WTC11 (cell line): ENCODE data around the gene RGL4. TPM values are rescaled to one million over a fixed set of nuclear protein-coding genes. Genes with fewer than 3 reads are reported as not detected.

Experiments
- ATAC-seq: fragments of 200-7000 bp; cut with Tn5 transposase; 2 replicates; pipeline ENCODE4 v1.10.0; 2021; ENCODE audit warnings: mild to moderate bottlenecking, moderate library complexity
- CTCF ChIA-PET: fragments of 300-600 bp; sonication (Branson Sonifier 250); formaldehyde crosslinking; loops from one replicate; lab custom pipeline; 2021; ENCODE audit warnings: antibody characterized with exemption; lab: Charles Lee
- POLR2A ChIA-PET: fragments of 350-600 bp; sonication (Branson Sonifier 250); formaldehyde crosslinking; loops from one replicate; lab custom pipeline; 2021; ENCODE audit warnings: antibody characterized with exemption; lab: Charles Lee
- DNase-seq: peaks from one replicate; pipeline ENCODE4 v3.0.0; 2021; ENCODE audit warnings: low spot score
- H3K27ac Mint-ChIP-seq: 2 replicates; pipeline ENCODE4 v1.8.0; 2021; ENCODE audit warnings: mixed read lengths
- H3K27me3 Mint-ChIP-seq: 2 replicates; pipeline ENCODE4 v1.8.0; 2021; ENCODE audit warnings: low read depth, mild to moderate bottlenecking, moderate library complexity, mixed read lengths
- H3K36me3 Mint-ChIP-seq: 2 replicates; pipeline ENCODE4 v1.8.0; 2021; ENCODE audit warnings: mixed read lengths
- H3K4me1 Mint-ChIP-seq: 2 replicates; pipeline ENCODE4 v1.8.0; 2022; ENCODE audit warnings: mixed read lengths
- H3K4me3 Mint-ChIP-seq: 2 replicates; pipeline ENCODE4 v1.8.0; 2021; ENCODE audit warnings: mild to moderate bottlenecking, moderate library complexity, mixed read lengths
- H3K9me3 Mint-ChIP-seq: 2 replicates; pipeline ENCODE4 v1.8.0; 2021; ENCODE audit warnings: mixed read lengths
- CDX4 ChIP-seq: fragments of 250-450 bp; sonication (Bioruptor Pico); IDR thresholded peaks from 2 replicates; pipeline ENCODE4 v1.9.0; 2021; ENCODE audit warnings: moderate library complexity, mild to moderate bottlenecking, inconsistent platforms, borderline replicate concordance
- FOXP4 ChIP-seq: sonication (generic); formaldehyde crosslinking; IDR thresholded peaks from 2 replicates; pipeline ENCODE4 v1.8.0; 2022; ENCODE audit warnings: mild to moderate bottlenecking, missing genetic modification reagents
- GABPB1 ChIP-seq: sonication (generic); formaldehyde crosslinking; IDR thresholded peaks from 2 replicates; pipeline ENCODE4 v1.8.1; 2023; ENCODE audit warnings: mild to moderate bottlenecking, missing genetic modification reagents
- IRF2 ChIP-seq: sonication (generic); formaldehyde crosslinking; IDR thresholded peaks from 2 replicates; pipeline ENCODE4 v1.8.0; 2022; ENCODE audit warnings: low read depth, missing genetic modification reagents, borderline replicate concordance
- KAT7 ChIP-seq: sonication (generic); formaldehyde crosslinking; IDR thresholded peaks from 2 replicates; pipeline ENCODE4 v1.8.1; 2023; ENCODE audit warnings: missing genetic modification reagents, mild to moderate bottlenecking, borderline replicate concordance
- MLX ChIP-seq: sonication (generic); formaldehyde crosslinking; IDR thresholded peaks from 2 replicates; pipeline ENCODE4 v1.8.1; 2023; ENCODE audit warnings: mild to moderate bottlenecking, missing genetic modification reagents, moderate library complexity
- TCF7 ChIP-seq: sonication (generic); formaldehyde crosslinking; IDR thresholded peaks from 2 replicates; pipeline ENCODE4 v1.8.0; 2022; ENCODE audit warnings: mild to moderate bottlenecking, low read depth, missing genetic modification reagents, moderate library complexity
- USF1 ChIP-seq: sonication (generic); formaldehyde crosslinking; IDR thresholded peaks from 2 replicates; pipeline ENCODE4 v1.8.0; 2022; ENCODE audit warnings: mild to moderate bottlenecking, missing genetic modification reagents
- ZNF138 ChIP-seq: sonication (generic); formaldehyde crosslinking; conservative IDR thresholded peaks from 2 replicates; pipeline ENCODE4 v1.8.1; 2022; ENCODE audit warnings: mild to moderate bottlenecking, moderate library complexity, missing genetic modification reagents
- ZNF219 ChIP-seq: sonication (generic); formaldehyde crosslinking; IDR thresholded peaks from 2 replicates; pipeline ENCODE4 v1.8.0; 2023; ENCODE audit warnings: missing genetic modification reagents, mild to moderate bottlenecking, borderline replicate concordance
- ZNF671 ChIP-seq: fragments of 250-450 bp; sonication (Bioruptor Pico); IDR thresholded peaks from 2 replicates; pipeline ENCODE4 v1.8.0; 2021; ENCODE audit warnings: mild to moderate bottlenecking
- total RNA-seq: library from RNA; stranded (reverse); gene quantifications from 3 replicates; pipeline ENCODE4 v1.2.3, GENCODE V29; 2021
- TF ChIP-seq, protein P1 (sequence below): sonication (generic); formaldehyde crosslinking; conservative IDR thresholded peaks from 2 replicates; pipeline ENCODE4 v1.8.1; 2022; ENCODE audit warnings: mild to moderate bottlenecking, missing genetic modification reagents
- TF ChIP-seq, protein P2 (sequence below): fragments of 250-450 bp; sonication (Bioruptor Pico); conservative IDR thresholded peaks from 2 replicates; pipeline ENCODE4 v1.9.0; 2021; ENCODE audit warnings: mild to moderate bottlenecking
- TF ChIP-seq, protein P3 (sequence below): fragments of 250-450 bp; sonication (Bioruptor Pico); IDR thresholded peaks from 2 replicates; pipeline ENCODE4 v1.9.0; 2021; ENCODE audit warnings: mild to moderate bottlenecking
- TF ChIP-seq, protein P4 (sequence below): fragments of 200-600 bp; IDR thresholded peaks from 2 replicates; pipeline ENCODE4 v1.8.0; 2022; ENCODE audit warnings: antibody characterized with exemption
- TF ChIP-seq, protein P5 (sequence below): sonication (generic); formaldehyde crosslinking; IDR thresholded peaks from 2 replicates; pipeline ENCODE4 v1.8.1; 2022; ENCODE audit warnings: low read depth, mild to moderate bottlenecking, moderate library complexity, missing genetic modification reagents, borderline replicate concordance
- TF ChIP-seq, protein P6 (sequence below): sonication (generic); formaldehyde crosslinking; IDR thresholded peaks from 2 replicates; pipeline ENCODE4 v1.8.0; 2022; ENCODE audit warnings: mild to moderate bottlenecking, missing genetic modification reagents
- TF ChIP-seq, protein P7 (sequence below): sonication (generic); formaldehyde crosslinking; IDR thresholded peaks from 2 replicates; pipeline ENCODE4 v1.8.1; 2022; ENCODE audit warnings: mild to moderate bottlenecking, missing genetic modification reagents, moderate library complexity, borderline replicate concordance

RGL4 gene
- total RNA-seq, 1 experiment from 2014 or later: not detected

GRCh38 chr22:23682827-23683355 is 7.9 kb upstream of the RGL4 start:
- Mint-ChIP-seq H3K27ac (no peak overlapping the region), H3K9me3 (no peaks in the 10 kb centered on the region), H3K27me3 (no peaks in the 10 kb centered on the region), H3K36me3 (peaks cover 20% of the 10 kb centered on the region), H3K4me3 (no peak overlapping the region), H3K4me1 (peaks cover 4% of the 10 kb centered on the region)
- ATAC-seq: no peak
- ChIA-PET CTCF (no interaction called here), POLR2A (no interaction called here)
- no peak for DNase-seq
- TF ChIP-seq ZNF138 (CRISPR knock-in tag): no peak
- no peak for TF ChIP-seq GABPB1 (CRISPR knock-in tag)
- TF ChIP-seq MLX: no peak
- TF ChIP-seq, protein P1, sequence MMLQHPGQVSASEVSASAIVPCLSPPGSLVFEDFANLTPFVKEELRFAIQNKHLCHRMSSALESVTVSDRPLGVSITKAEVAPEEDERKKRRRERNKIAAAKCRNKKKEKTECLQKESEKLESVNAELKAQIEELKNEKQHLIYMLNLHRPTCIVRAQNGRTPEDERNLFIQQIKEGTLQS: no peak
- TF ChIP-seq, protein P2, sequence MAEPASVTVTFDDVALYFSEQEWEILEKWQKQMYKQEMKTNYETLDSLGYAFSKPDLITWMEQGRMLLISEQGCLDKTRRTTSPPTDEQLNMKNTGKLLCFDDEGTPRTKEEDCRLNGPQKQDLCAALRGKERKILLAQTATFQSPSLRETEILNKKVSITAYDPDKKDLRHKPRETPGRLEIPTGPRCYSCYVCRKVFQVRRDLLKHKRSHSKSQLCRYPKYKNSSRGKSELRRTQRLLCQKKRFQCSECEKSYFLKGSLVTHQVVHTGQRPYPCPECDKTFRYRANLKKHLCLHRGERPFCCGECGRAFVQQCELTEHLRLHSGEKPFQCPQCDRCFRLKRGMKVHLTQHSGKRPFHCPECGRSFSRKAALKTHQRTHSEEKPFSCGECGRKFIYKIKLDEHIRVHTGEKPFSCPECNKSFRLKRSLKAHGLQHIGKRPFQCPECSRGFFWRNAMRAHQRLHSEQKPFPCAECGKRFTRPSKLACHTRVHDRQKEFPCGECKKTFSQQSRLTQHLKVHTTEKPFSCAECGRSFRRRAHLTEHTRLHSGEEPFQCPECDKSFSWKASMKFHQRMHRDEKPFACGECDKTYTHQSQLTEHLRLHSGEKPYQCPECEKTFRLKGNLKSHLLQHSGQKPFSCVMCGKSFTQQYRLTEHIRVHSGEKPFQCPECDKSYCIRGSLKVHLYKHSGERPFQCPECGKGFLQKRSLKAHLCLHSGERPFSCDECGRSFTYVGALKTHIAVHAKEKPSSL (CRISPR knock-in tag): no peak
- TF ChIP-seq, protein P3, sequence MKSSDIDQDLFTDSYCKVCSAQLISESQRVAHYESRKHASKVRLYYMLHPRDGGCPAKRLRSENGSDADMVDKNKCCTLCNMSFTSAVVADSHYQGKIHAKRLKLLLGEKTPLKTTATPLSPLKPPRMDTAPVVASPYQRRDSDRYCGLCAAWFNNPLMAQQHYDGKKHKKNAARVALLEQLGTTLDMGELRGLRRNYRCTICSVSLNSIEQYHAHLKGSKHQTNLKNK (CRISPR knock-in tag): no peak
- no peak for TF ChIP-seq ZNF671 (CRISPR knock-in tag)
- no peak for TF ChIP-seq CDX4 (CRISPR knock-in tag)
- TF ChIP-seq, protein P4, sequence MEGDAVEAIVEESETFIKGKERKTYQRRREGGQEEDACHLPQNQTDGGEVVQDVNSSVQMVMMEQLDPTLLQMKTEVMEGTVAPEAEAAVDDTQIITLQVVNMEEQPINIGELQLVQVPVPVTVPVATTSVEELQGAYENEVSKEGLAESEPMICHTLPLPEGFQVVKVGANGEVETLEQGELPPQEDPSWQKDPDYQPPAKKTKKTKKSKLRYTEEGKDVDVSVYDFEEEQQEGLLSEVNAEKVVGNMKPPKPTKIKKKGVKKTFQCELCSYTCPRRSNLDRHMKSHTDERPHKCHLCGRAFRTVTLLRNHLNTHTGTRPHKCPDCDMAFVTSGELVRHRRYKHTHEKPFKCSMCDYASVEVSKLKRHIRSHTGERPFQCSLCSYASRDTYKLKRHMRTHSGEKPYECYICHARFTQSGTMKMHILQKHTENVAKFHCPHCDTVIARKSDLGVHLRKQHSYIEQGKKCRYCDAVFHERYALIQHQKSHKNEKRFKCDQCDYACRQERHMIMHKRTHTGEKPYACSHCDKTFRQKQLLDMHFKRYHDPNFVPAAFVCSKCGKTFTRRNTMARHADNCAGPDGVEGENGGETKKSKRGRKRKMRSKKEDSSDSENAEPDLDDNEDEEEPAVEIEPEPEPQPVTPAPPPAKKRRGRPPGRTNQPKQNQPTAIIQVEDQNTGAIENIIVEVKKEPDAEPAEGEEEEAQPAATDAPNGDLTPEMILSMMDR: no peak
- TF ChIP-seq, protein P5, sequence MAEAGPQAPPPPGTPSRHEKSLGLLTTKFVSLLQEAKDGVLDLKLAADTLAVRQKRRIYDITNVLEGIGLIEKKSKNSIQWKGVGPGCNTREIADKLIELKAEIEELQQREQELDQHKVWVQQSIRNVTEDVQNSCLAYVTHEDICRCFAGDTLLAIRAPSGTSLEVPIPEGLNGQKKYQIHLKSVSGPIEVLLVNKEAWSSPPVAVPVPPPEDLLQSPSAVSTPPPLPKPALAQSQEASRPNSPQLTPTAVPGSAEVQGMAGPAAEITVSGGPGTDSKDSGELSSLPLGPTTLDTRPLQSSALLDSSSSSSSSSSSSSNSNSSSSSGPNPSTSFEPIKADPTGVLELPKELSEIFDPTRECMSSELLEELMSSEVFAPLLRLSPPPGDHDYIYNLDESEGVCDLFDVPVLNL: no peak
- TF ChIP-seq, protein P6, sequence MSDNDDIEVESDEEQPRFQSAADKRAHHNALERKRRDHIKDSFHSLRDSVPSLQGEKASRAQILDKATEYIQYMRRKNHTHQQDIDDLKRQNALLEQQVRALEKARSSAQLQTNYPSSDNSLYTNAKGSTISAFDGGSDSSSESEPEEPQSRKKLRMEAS (CRISPR knock-in tag): no peak
- no peak for TF ChIP-seq TCF7
- no peak for TF ChIP-seq FOXP4 (CRISPR knock-in tag)
- TF ChIP-seq, protein P7, sequence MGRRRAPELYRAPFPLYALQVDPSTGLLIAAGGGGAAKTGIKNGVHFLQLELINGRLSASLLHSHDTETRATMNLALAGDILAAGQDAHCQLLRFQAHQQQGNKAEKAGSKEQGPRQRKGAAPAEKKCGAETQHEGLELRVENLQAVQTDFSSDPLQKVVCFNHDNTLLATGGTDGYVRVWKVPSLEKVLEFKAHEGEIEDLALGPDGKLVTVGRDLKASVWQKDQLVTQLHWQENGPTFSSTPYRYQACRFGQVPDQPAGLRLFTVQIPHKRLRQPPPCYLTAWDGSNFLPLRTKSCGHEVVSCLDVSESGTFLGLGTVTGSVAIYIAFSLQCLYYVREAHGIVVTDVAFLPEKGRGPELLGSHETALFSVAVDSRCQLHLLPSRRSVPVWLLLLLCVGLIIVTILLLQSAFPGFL: no peak
- no peak for TF ChIP-seq IRF2 (CRISPR knock-in tag)
- TF ChIP-seq KAT7 (CRISPR knock-in tag): no peak
- no peak for TF ChIP-seq ZNF219 (CRISPR knock-in tag)
- no peak for TF ChIP-seq USF1 (CRISPR knock-in tag)
